A549 (cell line): ENCODE data around the gene FGD4. TPM values are rescaled to one million over a fixed set of nuclear protein-coding genes. Genes with fewer than 3 reads are reported as not detected.
A peak's percentile ranks its signal among the peaks of the same experiment; 100 is the strongest.

Experiments
- ATAC-seq, 2 experiments: fragments of 200-7000 bp in 1 of 2; fragments of >200 bp in 1 of 2; cut with Nextera tagmentation in 1 of 2; cut with Tn5 transposase in 1 of 2; 3 replicates each; pipeline versions ENCODE4 v1.8.0 to v1.9.1; 2018 to 2020; ENCODE audit warnings: mild to moderate bottlenecking in 1 of 2, moderate library complexity in 1 of 2
- CTCF ChIA-PET: fragments of 300-600 bp; sonication (Branson Sonifier 250); formaldehyde crosslinking; extraction: SDS; loops from one replicate; lab custom pipeline; 2021; ENCODE audit warnings: antibody characterized with exemption, inconsistent platforms; lab: Yijun Ruan, JAX
- POLR2A ChIA-PET: fragments of 350-600 bp; formaldehyde crosslinking; extraction: SDS; loops from one replicate; lab custom pipeline; 2021; ENCODE audit warnings: antibody characterized with exemption, inconsistent platforms; lab: Yijun Ruan, JAX
- DNase-seq, 2 experiments: peaks; one replicate each; pipeline versions ENCODE4 v3.0.0 to v3.0.0-alpha.2; 2011 to 2016; ENCODE audit warnings: low read depth in 1 of 2, low spot score in 1 of 2
- FAIRE-seq: peaks from 2 replicates; lab custom pipeline; 2011; peaks lifted over from hg19 to GRCh38; lab: Jason Lieb, UNC
- H3K27ac ChIP-seq, 2 experiments: fragments of >200 bp; sonication (Bioruptor Twin); formaldehyde crosslinking; 3 replicates each; pipeline ENCODE4 v1.5.1; 2016 to 2017
- H3K4me1 ChIP-seq: fragments of >200 bp; sonication (Bioruptor Twin); formaldehyde crosslinking; 3 replicates; pipeline ENCODE4 v1.6.1; 2016
- H3K4me2 ChIP-seq: fragments of >200 bp; sonication (Bioruptor Twin); formaldehyde crosslinking; 3 replicates; pipeline ENCODE4 v1.6.1; 2016
- H3K4me3 ChIP-seq: fragments of >200 bp; sonication (Bioruptor Twin); formaldehyde crosslinking; 3 replicates; pipeline ENCODE4 v1.5.1; 2016
- H3K9me3 ChIP-seq: fragments of >200 bp; sonication (Bioruptor Twin); formaldehyde crosslinking; 3 replicates; pipeline ENCODE4 v1.6.1; 2016
- CBX8 ChIP-seq: fragments of 200-600 bp; sonication (generic); IDR thresholded peaks from 2 replicates; pipeline ENCODE4 v1.6.1; 2016
- CEBPB ChIP-seq, 2 experiments: fragments of >200 bp in 1 of 2; sonication (Bioruptor Twin) in 1 of 2; formaldehyde crosslinking in 1 of 2; IDR thresholded peaks; 2 replicates each; pipeline ENCODE4 v1.6.1; 2012 to 2016
- CHD4 ChIP-seq: fragments of 200-600 bp; sonication (generic); IDR thresholded peaks from 2 replicates; pipeline ENCODE4 v1.6.1; 2016; ENCODE audit warnings: antibody characterized with exemption, mild to moderate bottlenecking, borderline replicate concordance
- EHF ChIP-seq: fragments of 250-450 bp; sonication (Bioruptor Pico); IDR thresholded peaks from 2 replicates; pipeline ENCODE4 v1.5.0; 2020; ENCODE audit warnings: mild to moderate bottlenecking
- EHMT2 ChIP-seq: fragments of 200-600 bp; sonication (generic); IDR thresholded peaks from 2 replicates; pipeline ENCODE4 v1.6.1; 2016; ENCODE audit warnings: antibody characterized with exemption, low read depth, mild to moderate bottlenecking, moderate library complexity
- EP300 ChIP-seq, 2 experiments: fragments of >200 bp; sonication (Bioruptor Twin); formaldehyde crosslinking; IDR thresholded peaks; 2 replicates in 1 of 2; 3 replicates in 1 of 2; pipeline ENCODE4 v1.6.1; 2016 to 2017
- FOXS1 ChIP-seq: fragments of 250-450 bp; sonication (Bioruptor Pico); IDR thresholded peaks from 2 replicates; pipeline ENCODE4 v1.5.0; 2020; ENCODE audit warnings: mild to moderate bottlenecking, moderate library complexity
- GATA3 ChIP-seq: IDR thresholded peaks from 2 replicates; pipeline ENCODE4 v1.6.1; 2012; ENCODE audit warnings: borderline replicate concordance
- HDAC2 ChIP-seq: fragments of 200-600 bp; sonication (generic); IDR thresholded peaks from 2 replicates; pipeline ENCODE4 v1.6.1; 2016
- HEYL ChIP-seq: fragments of 250-450 bp; sonication (Bioruptor Pico); IDR thresholded peaks from 2 replicates; pipeline ENCODE4 v1.8.0; 2021; ENCODE audit warnings: mild to moderate bottlenecking, moderate library complexity
- HOXB13 ChIP-seq: fragments of 250-450 bp; sonication (Bioruptor Pico); IDR thresholded peaks from 2 replicates; pipeline ENCODE4 v1.5.0; 2020; ENCODE audit warnings: low read depth, mild to moderate bottlenecking, moderate library complexity
- MAFK ChIP-seq: fragments of 450-650 bp; IDR thresholded peaks from 2 replicates; pipeline ENCODE4 v1.6.1; 2014; ENCODE audit not compliant: partially characterized antibody
- RNF2 ChIP-seq: fragments of 200-600 bp; sonication (generic); IDR thresholded peaks from 2 replicates; pipeline ENCODE4 v1.6.1; 2016; ENCODE audit warnings: low read depth, mild to moderate bottlenecking, antibody characterized with exemption, moderate library complexity, borderline replicate concordance
- TFCP2L1 ChIP-seq: fragments of 250-450 bp; sonication (Bioruptor Pico); IDR thresholded peaks from 2 replicates; pipeline ENCODE4 v1.5.0; 2021; ENCODE audit warnings: mild to moderate bottlenecking
- ZC3H11A ChIP-seq: fragments of 450-650 bp; IDR thresholded peaks from 2 replicates; pipeline ENCODE4 v1.6.1; 2014; ENCODE audit warnings: antibody characterized with exemption, mild to moderate bottlenecking
- ZFP36 ChIP-seq: fragments of 450-650 bp; IDR thresholded peaks from 2 replicates; pipeline ENCODE4 v1.6.1; 2014; ENCODE audit warnings: borderline replicate concordance; ENCODE audit not compliant: partially characterized antibody
- ZNF302 ChIP-seq: fragments of 250-450 bp; sonication (Bioruptor Pico); IDR thresholded peaks from 2 replicates; pipeline ENCODE4 v1.9.0; 2021; ENCODE audit warnings: inconsistent platforms, mild to moderate bottlenecking, moderate library complexity
- WGBS: methylation state at CpG from one replicate; pipeline ENCODE4 v1.1.6; 2017; ENCODE audit errors: missing lambda C conversion rate; 5-methylcytosine and 5-hydroxymethylcytosine counted together
- polyA plus RNA-seq, 4 experiments: library from polyadenylated mRNA; depleted of rRNA in 3 of 4; stranded (reverse); fragments of >200 nt; fragmentation: RNase III in 1 of 4; extraction: RNeasy Plus Mini Kit Qiagen cat#74134 plus additional on column Dnase treatment in 1 of 4; gene quantifications; 2 replicates in 3 of 4; 3 replicates in 1 of 4; pipeline ENCODE4 v1.2.3, GENCODE V29; 2011 to 2017
- TF ChIP-seq, protein P1 (sequence below): IDR thresholded peaks from 2 replicates; pipeline ENCODE4 v1.6.1; 2012; ENCODE audit warnings: low read depth, borderline replicate concordance
- TF ChIP-seq, protein P2 (sequence below): fragments of >200 bp; sonication (Bioruptor Twin); formaldehyde crosslinking; IDR thresholded peaks from 3 replicates; pipeline ENCODE4 v1.6.1; 2016
- TF ChIP-seq, protein P3 (sequence below): fragments of 200-600 bp; sonication (generic); IDR thresholded peaks from 2 replicates; pipeline ENCODE4 v1.6.1; 2016; ENCODE audit warnings: antibody characterized with exemption, mild to moderate bottlenecking, moderate library complexity
- TF ChIP-seq, protein P4 (sequence below): fragments of 150-350 bp; IDR thresholded peaks from 2 replicates; pipeline ENCODE4 v1.6.1; 2014; ENCODE audit warnings: low read depth, mild to moderate bottlenecking, low read length
- TF ChIP-seq, protein P5 (sequence below): IDR thresholded peaks from 2 replicates; pipeline ENCODE4 v1.6.1; 2012

The FGD4 gene
- polyA plus RNA-seq, 2 of the 4 experiments (the other 2 are of a cell fraction) = 2.2 to 6.0 TPM

DNA sequence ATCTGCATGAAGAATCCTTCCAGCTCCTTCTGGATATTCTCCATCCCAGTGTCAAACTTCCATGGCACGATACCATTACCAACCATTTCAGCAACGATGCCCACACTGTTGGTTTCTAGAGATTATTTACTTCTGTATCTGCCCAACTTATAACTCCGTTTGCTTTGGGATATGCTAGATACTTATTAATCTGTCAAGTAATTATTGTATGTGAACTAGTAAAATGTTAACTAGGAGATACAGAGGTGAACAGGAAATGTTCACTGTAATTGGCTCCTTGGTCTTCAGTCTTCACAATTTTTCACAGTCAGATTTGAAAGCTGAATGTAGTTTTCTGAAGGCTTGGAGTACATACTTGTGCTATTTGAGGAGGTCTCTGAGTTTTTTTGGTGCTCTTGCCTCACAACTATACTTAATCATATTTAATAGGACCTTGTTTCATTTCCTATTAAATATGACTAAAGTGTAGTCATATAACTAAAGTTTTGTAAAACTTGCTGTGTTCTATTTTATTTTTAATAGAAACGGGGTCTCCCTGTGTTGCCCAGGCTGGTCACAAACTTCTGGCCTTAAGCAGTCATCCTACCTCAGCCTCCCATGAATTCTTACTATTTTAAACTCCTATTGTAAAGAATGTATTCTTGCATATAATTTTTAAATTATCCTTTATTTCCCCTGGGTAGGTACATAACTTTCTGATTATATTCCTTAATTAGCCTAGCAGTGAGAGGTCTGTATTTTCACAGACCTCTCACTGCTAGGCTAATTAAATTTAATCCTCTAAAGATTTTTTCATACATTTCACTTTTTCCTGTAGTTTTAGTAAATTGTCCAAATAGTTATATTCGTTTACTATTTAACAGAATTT is 79.7 kb downstream of the FGD4 start:
- ChIA-PET CTCF (interaction anchor here (0.6 kb wide), 1 partner anchor 826 kb away, joined by 3 read pairs; no protein-coding TSS in a partner anchor), POLR2A (no interaction called here)
- Histone ChIP-seq H3K4me1 (peaks cover 13% of the 10 kb centered on the region), H3K4me3 (no peak overlapping the region), H3K9me3 (no peaks in the 10 kb centered on the region), H3K27ac (peak overlapping the region in 1 of 2 experiments; percentile 11; a peak in 1 of 6 replicates), H3K4me2 (peak overlapping the region; percentile 52)
- DNase-seq = no peak
- ATAC-seq = no peak
- TF ChIP-seq RNF2 (no peak), CHD4 (no peak), GATA3 (no peak), EP300 (IDR thresholded peaks at IDR 0.05) (no peak)
- TF ChIP-seq, protein P1, sequence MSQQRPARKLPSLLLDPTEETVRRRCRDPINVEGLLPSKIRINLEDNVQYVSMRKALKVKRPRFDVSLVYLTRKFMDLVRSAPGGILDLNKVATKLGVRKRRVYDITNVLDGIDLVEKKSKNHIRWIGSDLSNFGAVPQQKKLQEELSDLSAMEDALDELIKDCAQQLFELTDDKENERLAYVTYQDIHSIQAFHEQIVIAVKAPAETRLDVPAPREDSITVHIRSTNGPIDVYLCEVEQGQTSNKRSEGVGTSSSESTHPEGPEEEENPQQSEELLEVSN = no peak
- TF ChIP-seq, protein P2, sequence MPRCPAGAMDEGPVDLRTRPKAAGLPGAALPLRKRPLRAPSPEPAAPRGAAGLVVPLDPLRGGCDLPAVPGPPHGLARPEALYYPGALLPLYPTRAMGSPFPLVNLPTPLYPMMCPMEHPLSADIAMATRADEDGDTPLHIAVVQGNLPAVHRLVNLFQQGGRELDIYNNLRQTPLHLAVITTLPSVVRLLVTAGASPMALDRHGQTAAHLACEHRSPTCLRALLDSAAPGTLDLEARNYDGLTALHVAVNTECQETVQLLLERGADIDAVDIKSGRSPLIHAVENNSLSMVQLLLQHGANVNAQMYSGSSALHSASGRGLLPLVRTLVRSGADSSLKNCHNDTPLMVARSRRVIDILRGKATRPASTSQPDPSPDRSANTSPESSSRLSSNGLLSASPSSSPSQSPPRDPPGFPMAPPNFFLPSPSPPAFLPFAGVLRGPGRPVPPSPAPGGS = no peak
- FAIRE-seq = peak; percentile 82
- WGBS = 40% methylated on average over 5 of the region's 5 CpGs

DNA sequence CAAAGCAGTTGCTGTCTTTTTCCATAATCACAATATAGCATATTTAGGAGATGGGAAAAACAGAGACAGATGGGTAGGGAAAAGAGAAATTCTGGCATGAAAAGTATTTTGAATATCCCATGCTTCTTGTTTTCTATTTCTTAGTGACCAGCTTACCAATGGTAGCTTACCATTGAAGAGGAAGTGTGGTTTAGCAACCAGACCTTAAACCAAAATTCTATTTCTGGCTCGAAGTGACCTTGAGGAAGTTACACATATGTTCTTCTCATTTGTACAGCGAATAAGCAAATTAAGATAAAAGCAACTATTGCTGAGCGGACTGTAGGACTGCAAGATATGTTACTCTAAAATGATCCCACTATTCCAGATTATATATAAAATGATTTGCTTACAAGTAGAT is 82.9 kb downstream of the FGD4 start:
- TF ChIP-seq FOXS1 (CRISPR knock-in tag) = no peak
- TF ChIP-seq EHMT2 = no peak
- no peak for TF ChIP-seq HOXB13 (CRISPR knock-in tag)
- TF ChIP-seq, protein P3, sequence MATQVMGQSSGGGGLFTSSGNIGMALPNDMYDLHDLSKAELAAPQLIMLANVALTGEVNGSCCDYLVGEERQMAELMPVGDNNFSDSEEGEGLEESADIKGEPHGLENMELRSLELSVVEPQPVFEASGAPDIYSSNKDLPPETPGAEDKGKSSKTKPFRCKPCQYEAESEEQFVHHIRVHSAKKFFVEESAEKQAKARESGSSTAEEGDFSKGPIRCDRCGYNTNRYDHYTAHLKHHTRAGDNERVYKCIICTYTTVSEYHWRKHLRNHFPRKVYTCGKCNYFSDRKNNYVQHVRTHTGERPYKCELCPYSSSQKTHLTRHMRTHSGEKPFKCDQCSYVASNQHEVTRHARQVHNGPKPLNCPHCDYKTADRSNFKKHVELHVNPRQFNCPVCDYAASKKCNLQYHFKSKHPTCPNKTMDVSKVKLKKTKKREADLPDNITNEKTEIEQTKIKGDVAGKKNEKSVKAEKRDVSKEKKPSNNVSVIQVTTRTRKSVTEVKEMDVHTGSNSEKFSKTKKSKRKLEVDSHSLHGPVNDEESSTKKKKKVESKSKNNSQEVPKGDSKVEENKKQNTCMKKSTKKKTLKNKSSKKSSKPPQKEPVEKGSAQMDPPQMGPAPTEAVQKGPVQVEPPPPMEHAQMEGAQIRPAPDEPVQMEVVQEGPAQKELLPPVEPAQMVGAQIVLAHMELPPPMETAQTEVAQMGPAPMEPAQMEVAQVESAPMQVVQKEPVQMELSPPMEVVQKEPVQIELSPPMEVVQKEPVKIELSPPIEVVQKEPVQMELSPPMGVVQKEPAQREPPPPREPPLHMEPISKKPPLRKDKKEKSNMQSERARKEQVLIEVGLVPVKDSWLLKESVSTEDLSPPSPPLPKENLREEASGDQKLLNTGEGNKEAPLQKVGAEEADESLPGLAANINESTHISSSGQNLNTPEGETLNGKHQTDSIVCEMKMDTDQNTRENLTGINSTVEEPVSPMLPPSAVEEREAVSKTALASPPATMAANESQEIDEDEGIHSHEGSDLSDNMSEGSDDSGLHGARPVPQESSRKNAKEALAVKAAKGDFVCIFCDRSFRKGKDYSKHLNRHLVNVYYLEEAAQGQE = no peak
- TF ChIP-seq, protein P1 = no peak
- TF ChIP-seq, protein P4, sequence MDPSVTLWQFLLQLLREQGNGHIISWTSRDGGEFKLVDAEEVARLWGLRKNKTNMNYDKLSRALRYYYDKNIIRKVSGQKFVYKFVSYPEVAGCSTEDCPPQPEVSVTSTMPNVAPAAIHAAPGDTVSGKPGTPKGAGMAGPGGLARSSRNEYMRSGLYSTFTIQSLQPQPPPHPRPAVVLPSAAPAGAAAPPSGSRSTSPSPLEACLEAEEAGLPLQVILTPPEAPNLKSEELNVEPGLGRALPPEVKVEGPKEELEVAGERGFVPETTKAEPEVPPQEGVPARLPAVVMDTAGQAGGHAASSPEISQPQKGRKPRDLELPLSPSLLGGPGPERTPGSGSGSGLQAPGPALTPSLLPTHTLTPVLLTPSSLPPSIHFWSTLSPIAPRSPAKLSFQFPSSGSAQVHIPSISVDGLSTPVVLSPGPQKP = no peak
- TF ChIP-seq HDAC2 = no peak
- TF ChIP-seq CEBPB (IDR thresholded peaks at IDR 0.05) = no peak
- TF ChIP-seq HEYL (CRISPR knock-in tag) = no peak
- no peak for TF ChIP-seq ZFP36
- TF ChIP-seq ZNF302 (CRISPR knock-in tag) = no peak
- TF ChIP-seq, protein P5, sequence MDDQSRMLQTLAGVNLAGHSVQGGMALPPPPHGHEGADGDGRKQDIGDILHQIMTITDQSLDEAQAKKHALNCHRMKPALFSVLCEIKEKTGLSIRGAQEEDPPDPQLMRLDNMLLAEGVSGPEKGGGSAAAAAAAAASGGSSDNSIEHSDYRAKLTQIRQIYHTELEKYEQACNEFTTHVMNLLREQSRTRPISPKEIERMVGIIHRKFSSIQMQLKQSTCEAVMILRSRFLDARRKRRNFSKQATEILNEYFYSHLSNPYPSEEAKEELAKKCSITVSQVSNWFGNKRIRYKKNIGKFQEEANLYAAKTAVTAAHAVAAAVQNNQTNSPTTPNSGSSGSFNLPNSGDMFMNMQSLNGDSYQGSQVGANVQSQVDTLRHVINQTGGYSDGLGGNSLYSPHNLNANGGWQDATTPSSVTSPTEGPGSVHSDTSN = no peak
- no peak for TF ChIP-seq CBX8
- no peak for TF ChIP-seq TFCP2L1
- no peak for TF ChIP-seq EHF
- TF ChIP-seq ZC3H11A = no peak
- TF ChIP-seq MAFK = no peak
- TF ChIP-seq, all 56 proteins: peak for 0
- Histone ChIP-seq H3K27ac (no peak overlapping the region), H3K4me3 (no peak overlapping the region), H3K4me1 (peaks cover 22% of the 10 kb centered on the region), H3K9me3 (no peaks in the 10 kb centered on the region), H3K4me2 (no peak overlapping the region)
- ATAC-seq = no peak
- DNase-seq = no peak
- ChIA-PET CTCF (no interaction called here), POLR2A (no interaction called here)
- no peak for FAIRE-seq
- WGBS = 83% methylated on average over 3 of the region's 3 CpGs
